Mesothelial cell of epicardium (in vitro differentiated cells): Measurements from ENCODE around the gene SI. TPM values are rescaled to one million over a fixed set of nuclear protein-coding genes. Genes with fewer than 3 reads are reported as not detected.

ENCODE experiments used
- DNase-seq, 2 experiments: peaks; one replicate each; pipeline ENCODE4 v3.0.0; 2021; ENCODE audit warnings: low spot score in 2 of 2; ENCODE audit not compliant: unreplicated experiment in 2 of 2
- H3K27ac Mint-ChIP-seq: 2 replicates; pipeline ENCODE4 v1.8.0; 2021; ENCODE audit warnings: mixed read lengths
- H3K27me3 Mint-ChIP-seq: 2 replicates; pipeline ENCODE4 v1.8.0; 2021; ENCODE audit warnings: low read depth, mixed read lengths
- H3K36me3 Mint-ChIP-seq: 2 replicates; pipeline ENCODE4 v1.8.0; 2021; ENCODE audit warnings: mixed read lengths
- H3K4me1 Mint-ChIP-seq: 2 replicates; pipeline ENCODE4 v1.8.0; 2021; ENCODE audit warnings: mixed read lengths
- H3K4me3 Mint-ChIP-seq: 2 replicates; pipeline ENCODE4 v1.8.0; 2021; ENCODE audit warnings: mild to moderate bottlenecking, moderate library complexity, mixed read lengths
- H3K9me3 Mint-ChIP-seq: 2 replicates; pipeline ENCODE4 v1.8.0; 2021; ENCODE audit warnings: mixed read lengths
- total RNA-seq: library from RNA; stranded (reverse); gene quantifications from 3 replicates; pipeline ENCODE4 v1.2.1, GENCODE V29; 2021
- TF ChIP-seq, protein P1 (sequence below): fragments of 200-600 bp; sonication (generic); IDR thresholded peaks from one replicate; pipeline ENCODE4 v1.5.0; 2021; ENCODE audit warnings: antibody characterized with exemption; ENCODE audit not compliant: unreplicated experiment

SI gene
- not detected in 3 replicates for total RNA-seq

DNA sequence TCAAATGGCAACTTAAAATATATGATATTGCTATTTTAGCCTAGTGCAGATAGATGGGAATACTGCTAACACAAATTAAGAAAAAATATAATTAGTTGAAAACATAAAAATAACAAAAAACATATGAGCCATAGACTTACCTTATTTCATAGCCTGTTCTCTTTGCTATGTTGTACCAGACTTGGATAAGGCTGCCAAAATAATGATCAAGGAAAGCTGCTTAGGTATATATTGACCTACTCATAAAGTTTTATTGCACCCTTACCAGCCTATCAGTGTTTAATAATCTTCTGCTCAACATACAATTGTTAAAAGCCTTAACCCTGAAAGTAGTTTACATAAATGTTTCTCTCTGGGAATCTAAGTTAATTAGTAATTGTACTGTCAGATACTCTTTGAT lies at the start of gene SI:
Gene SI (minus strand): TSS at position 204 of the 400 bp plus-strand sequence. CDS start 2,484 bp downstream, outside the sequence.
- Mint-ChIP-seq H3K36me3 (no peaks in the 10 kb centered on the region), H3K9me3 (no peaks in the 10 kb centered on the region), H3K4me1 (no peaks in the 10 kb centered on the region), H3K4me3 (no peak within 1 kb of the TSS), H3K27me3 (peaks cover 6% of the 10 kb centered on the region), H3K27ac (no peak within 1 kb of the TSS)
- no peak for DNase-seq
- TF ChIP-seq, protein P1, sequence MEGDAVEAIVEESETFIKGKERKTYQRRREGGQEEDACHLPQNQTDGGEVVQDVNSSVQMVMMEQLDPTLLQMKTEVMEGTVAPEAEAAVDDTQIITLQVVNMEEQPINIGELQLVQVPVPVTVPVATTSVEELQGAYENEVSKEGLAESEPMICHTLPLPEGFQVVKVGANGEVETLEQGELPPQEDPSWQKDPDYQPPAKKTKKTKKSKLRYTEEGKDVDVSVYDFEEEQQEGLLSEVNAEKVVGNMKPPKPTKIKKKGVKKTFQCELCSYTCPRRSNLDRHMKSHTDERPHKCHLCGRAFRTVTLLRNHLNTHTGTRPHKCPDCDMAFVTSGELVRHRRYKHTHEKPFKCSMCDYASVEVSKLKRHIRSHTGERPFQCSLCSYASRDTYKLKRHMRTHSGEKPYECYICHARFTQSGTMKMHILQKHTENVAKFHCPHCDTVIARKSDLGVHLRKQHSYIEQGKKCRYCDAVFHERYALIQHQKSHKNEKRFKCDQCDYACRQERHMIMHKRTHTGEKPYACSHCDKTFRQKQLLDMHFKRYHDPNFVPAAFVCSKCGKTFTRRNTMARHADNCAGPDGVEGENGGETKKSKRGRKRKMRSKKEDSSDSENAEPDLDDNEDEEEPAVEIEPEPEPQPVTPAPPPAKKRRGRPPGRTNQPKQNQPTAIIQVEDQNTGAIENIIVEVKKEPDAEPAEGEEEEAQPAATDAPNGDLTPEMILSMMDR, result no peak

DNA sequence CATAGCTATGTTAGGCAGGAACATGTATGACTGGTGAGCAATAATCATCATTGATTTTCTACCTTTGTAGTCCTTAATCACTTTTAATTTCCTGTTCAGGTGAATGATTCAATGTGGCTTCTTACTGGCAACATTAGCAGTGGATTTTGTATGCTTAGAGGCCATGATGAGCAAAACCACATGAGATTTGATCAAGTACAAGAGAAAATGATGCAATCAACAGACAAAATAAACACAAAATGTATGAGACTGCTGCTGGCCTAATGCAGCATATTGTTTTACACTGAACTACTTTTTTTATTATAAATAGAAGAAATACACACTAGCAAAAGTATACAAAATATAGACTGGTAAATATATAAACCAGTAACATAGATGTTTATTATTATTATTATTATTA lies 47.5 kb upstream of the SI start:
- Mint-ChIP-seq H3K27ac (no peak overlapping the region), H3K4me1 (no peaks in the 10 kb centered on the region), H3K4me3 (no peak overlapping the region), H3K27me3 (no peaks in the 10 kb centered on the region), H3K36me3 (no peaks in the 10 kb centered on the region), H3K9me3 (peaks cover 21% of the 10 kb centered on the region)
- TF ChIP-seq, protein P1, result no peak
- no peak for DNase-seq

DNA sequence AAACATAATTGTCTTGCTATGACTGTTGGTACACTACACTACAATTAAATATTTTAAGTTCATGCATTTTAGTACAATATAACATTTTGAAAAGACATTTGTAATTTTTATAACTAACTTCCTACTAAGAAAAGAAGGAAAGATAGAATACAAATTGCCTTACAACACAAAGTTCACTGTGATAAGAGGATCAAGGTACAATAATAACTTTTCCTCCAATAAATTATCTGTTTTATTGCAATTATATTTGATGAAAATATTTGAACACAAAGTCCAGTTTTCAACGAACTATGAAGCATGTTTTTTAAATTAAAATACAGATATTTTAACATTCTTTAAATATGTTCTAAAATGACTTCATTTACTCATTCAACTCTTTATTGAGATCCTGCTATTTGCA lies 33.1 kb upstream of the SI start:
- Mint-ChIP-seq H3K9me3 (no peaks in the 10 kb centered on the region), H3K36me3 (no peaks in the 10 kb centered on the region), H3K27ac (no peak overlapping the region), H3K4me3 (no peak overlapping the region), H3K4me1 (no peaks in the 10 kb centered on the region), H3K27me3 (no peaks in the 10 kb centered on the region)
- no peak for DNase-seq
- TF ChIP-seq, protein P1, result no peak

DNA sequence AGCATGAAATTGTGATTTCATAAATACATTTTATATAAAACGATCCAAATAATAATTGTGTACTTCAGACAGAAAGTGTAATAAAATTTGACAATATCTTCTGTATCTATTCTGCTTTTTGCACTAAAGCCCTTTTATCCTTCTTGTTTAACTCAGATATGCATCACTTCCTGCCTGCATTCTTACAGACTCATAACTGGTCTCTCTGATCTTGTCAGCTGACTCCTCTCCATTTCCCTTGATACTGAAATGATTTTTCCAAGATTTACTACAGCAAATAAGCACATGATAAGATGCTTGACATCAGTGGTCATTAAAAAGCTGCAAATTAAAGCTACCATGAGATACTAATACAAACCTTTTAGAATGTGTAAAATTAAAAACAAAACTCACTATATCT lies 25.3 kb upstream of the SI start:
- H3K36me3 Mint-ChIP-seq, result no peaks in the 10 kb centered on the region
- peaks cover 3% of the 10 kb centered on the region for H3K27me3 Mint-ChIP-seq
- DNase-seq, result no peak
- no peaks in the 10 kb centered on the region for H3K4me1 Mint-ChIP-seq
- H3K4me3 Mint-ChIP-seq, result no peak overlapping the region
- H3K27ac Mint-ChIP-seq, result no peak overlapping the region
- H3K9me3 Mint-ChIP-seq, result no peaks in the 10 kb centered on the region
- TF ChIP-seq, protein P1, result no peak

DNA sequence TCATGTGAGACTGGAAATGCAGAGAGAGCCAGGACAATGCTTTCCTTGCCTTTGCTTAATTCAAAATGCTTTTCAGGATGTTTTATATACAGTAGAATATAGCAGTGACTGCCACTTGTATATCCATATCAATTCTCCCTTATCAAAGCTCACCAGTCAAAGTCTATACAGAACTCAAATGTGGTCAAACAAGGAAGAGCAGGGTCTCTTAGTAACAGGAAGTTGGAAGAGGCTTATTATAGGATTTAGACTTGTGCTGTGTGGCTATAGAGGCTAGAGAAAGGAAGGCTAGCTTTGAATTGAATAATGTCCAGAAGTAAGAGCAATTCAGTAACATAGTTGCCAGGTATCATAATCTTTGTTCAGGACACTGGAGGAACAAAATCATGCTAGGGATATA lies 4.4 kb upstream of the SI start:
- Mint-ChIP-seq H3K4me3 (no peak overlapping the region), H3K36me3 (no peaks in the 10 kb centered on the region), H3K4me1 (no peaks in the 10 kb centered on the region), H3K9me3 (no peaks in the 10 kb centered on the region), H3K27me3 (no peaks in the 10 kb centered on the region), H3K27ac (no peak overlapping the region)
- TF ChIP-seq, protein P1, result no peak
- no peak for DNase-seq

DNA sequence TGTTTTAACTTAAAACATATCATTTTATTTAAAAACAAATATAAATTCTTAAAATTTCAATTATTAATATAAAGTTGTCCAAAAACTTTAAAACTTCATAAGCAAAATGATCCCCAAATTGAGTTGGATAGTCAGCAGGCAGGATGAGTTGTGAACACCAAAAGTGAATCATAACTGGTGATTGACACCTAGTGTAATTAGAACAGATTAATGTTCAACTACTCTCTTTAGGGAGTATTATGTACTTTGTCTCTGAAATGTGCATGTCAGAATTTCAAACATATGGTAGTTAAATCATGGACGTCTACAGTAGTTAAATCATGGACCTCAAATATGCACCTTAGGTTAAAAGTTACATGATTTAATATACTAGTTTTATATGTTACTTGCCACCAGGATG lies 2.9 kb upstream of the SI start:
- Mint-ChIP-seq H3K4me3 (no peak overlapping the region), H3K9me3 (no peaks in the 10 kb centered on the region), H3K36me3 (no peaks in the 10 kb centered on the region), H3K27me3 (peaks cover 3% of the 10 kb centered on the region), H3K4me1 (no peaks in the 10 kb centered on the region), H3K27ac (no peak overlapping the region)
- TF ChIP-seq, protein P1, result no peak
- DNase-seq, result no peak
